Activated CD4-positive, alpha-beta T cell treated with anti-CD3 and anti-CD28 coated beads, Interleukin-2, Interleukin-4, amounts not matched to agents 100 ng/mL and 50 ng/mL, durations not matched to agents 16 hours and 8 hours (primary cell): ENCODE measurements around the gene MED15.

Source experiments
- DNase-seq: peaks from one replicate; pipeline ENCODE4 v3.0.0-alpha.2; 2020; ENCODE audit warnings: low spot score

The MED15 gene

DNA sequence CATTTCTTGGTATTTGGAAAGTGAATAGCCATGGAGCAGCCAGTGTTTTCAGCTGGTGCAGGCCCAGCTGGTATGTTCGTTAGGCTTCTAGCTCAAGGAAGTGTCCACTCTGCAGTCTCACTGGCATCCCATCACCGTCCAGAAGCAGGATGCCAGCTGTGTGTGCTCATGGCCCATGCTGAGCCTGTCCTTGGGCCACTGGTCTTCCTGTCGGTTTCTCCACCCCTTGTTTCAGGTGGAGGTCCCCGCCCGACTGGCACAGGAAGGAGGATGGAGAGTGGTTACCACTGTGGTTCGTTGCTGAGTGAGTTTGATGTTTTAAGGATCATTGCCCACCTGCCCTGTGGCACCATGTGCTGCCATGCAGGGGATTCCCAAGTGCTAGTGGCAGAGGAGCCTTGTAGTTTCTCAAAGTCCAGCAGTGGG is 63.7 kb downstream of the MED15 start:
- no peak for DNase-seq

DNA sequence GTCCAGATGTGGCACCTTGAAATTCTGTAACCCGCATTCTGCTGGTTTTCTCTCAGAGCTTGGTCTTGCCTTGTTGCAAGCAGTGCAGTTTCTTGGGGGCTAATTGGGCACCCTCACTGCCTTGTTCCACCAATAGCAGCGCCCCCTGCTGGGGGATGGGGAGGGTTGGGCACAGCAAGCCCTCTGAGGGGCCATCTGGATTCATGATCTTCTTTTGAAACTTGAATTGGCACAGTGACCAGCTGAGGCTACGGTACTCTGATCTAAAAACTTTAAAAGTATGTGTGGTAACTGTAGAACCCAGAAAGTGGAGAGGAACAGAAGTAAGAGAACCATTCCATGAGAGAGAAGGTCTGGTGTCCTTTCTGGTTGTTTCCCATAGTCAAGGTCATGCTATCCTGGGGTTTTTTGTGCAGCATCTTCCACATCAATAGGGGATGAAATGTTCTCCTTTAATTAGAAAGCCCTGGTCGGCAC is 64.2 kb downstream of the MED15 start:
- peak; percentile 55 for DNase-seq

DNA sequence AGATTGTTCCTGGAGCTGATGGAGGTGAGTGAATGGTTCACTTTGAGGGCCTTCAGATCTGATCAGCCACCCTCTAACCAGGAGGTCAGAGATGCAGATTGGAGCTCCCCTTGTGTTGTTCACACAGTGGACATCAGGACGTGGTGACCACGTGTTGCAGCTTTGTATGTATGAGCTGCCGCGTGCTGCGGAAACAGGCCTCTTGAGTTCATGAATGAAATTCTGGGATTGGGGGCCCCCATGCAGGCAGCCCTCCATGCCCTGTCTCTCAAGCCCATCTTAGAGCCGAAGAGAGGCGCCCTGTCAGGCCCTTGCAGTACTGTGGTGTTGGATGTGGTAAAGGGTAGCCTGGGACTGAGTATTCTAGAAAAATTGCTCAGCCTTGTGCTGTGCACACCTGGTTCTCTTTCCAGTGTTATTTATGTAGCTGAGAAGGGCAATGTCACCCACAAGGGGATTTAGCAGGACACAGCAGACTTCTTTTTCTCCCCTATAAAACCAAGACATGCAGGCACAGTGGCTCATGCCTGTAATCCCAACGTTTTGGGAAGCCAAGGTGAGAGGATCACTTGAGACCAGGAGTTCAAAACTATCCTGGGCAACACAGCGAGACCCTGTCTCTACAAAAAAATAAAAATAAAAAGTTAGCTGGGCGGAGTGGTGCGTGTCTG is 64.9 kb downstream of the MED15 start:
- DNase-seq = no peak

DNA sequence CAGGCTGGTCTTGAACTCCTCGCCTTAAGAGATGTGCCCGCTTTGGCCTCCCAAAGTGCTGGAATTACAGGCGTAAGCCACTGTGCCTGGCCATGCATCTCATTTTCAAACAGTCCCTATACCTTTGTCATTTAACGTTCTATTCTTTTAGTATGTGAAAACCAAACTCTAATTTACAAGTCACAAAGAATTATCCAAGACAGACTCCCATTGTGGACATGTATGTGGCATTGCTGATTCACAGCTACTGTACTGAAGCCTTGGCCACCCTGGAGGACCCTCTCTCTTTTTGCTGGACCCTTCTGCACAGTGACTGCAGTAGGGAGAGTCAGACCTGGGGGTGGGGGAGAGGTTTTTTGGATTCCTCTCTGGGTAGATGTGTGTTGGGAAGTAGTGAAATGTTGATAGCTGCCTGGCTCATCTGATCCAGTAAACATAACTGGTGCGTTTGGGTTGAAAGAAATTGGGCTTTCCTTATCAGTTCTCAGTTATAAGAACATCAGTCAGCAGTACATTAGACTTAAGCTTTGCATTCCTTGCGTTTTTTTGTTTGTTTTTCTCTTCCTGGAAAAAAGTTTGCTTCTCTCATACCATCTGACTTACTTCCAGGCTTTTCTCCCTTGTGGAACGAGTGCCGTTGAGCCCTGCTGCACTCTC is 65.9 kb downstream of the MED15 start:
- DNase-seq = no peak

DNA sequence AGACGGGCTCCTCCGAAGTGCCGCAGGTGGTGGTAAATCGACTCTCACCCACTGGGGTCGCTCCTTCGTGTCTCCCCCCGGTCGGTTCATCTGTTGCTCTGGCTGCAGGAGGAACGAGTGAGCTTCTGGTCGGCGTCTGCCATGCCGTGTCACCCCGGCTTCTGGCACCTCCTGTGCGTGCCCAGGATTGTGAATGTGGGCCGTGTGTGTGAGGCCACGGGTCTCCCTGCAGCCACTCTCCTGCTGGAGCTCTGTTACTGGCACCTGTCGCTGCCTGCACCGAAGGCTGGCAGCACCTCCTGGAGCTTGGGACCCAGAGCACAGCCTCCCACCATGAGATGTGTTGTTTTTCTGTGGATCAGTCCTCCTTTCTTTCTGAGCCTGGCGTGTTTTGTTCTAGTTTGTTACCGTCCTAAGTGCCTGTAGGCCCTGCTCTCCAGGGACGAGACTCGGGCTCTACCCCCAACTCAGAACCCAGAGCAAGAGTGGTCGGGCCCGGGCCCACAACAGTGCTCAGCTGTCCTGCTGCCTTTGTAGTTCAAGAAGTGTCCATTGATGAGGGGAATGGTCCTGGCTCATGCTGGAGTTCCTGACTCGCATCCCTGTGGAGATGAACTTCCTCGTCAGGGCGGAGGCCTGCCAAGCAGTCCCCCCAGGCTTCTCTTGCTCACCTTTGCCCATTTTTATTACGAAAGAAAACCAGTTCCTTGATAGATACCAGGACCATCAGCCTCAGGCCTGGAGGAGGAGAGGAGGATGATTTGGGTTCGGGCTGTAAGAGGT is 66.6 kb downstream of the MED15 start:
- no peak for DNase-seq

DNA sequence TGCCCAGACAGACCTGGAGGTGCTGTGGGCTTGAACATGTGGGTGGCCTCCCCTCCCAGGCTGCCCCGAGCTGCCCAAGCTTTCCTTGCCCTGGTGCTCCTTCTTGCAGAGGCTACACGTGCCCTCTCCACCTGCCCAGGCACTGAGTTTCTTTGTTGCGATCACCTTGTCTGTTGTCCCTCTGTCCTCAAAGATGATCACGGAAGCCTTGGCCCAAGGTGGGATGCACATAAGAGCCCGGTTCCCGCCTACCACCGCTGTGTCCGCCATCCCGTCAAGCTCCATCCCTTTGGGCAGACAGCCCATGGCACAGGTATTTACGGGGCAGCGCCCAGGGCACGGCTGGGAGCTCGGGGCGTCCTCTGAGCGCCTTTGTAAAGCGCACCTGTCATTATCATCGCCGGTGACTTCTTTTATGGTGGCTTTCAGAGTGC is 67.5 kb downstream of the MED15 start:
- DNase-seq = no peak

DNA sequence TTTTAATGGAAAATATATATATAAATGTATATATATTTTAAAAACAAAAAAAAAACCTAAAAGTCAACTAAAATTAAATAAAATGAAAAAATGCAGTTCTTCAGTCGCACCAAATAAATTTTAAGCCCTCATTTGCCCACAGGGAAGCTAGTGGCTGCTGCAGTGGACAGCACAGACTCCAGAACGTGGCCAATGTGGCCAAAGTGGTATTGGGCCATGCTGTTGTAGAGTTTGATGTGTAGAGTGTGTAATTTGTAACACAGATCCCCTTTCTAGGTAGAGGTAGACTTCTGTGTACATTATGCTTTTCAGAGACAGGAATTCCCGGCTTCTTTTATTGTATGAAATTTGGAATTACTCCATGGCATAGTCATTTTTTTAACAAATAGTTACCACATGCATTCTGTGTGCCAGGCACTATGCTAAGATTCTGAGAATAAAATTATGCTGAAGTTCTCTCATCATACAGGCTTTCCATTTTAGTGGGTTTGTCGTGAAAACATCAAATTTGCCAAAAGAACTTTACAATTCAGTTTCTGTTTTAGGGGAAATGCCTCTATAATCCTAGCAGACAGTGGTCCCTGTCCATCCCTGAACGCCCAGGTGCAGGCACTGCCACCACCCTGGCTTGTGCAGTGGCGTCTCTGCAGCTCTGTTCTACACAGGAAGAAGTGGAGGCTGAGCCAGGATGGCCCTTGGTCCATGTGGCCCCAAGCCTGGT is 68.5 kb downstream of the MED15 start:
- DNase-seq = no peak

DNA sequence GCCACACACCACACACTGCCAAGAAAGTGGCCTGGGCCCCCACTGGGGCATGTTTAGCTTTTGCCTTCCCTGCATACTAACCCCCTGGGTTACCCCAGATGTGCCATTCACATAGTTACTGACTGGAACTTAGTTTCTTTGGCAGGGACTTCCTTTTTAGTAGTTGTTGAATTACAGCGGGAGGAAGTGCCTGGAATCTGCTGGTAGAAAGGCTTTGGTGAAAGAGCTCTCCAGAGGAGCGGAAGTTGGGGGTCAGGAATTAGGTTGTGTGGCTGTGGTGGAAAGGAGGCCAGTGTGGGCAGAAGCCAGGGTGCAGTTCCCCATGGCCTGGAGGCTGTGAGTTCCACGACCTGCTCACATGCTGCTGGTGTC is 69.0 kb downstream of the MED15 start:
- no peak for DNase-seq

DNA sequence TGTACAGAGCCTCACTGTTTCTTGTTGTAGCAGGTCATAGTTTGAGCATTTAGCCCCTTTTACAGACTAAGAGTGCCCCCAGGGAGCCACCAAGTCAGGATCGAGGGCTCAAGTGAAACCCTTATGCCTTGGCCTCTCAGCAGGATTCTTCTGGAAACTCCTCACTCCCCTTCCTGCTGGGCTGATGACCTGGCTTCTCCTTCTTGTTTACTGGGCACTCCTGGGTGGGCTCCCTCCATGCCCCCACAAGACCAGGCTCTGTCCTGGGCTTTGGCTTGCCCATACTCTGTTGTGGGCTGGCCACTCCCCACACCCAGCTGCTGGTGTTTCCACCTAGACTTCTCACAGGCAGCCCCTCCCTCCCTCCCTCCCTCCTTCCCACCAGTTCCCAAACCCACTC is 69.6 kb downstream of the MED15 start:
- no peak for DNase-seq

DNA sequence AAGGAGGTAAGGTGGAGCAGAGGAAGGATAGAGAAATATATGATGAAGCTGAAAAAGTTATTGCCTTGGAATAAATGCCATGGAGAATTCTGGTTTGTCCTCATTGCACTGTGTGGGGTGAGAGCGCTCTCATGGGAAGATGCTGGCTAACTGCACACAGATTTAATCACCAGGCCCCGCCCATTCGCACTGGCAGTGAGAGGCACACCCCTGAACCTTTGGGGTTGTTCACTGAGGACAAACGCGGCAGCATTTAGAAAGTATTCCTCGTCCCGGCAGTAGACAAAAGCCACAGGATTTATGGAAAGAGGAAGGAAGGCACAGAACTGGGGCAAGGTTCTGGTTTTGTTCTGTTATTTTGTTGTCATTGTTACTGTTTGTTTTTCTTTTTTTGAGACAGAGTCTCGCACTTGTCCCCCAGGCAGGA is 70.2 kb downstream of the MED15 start:
- no peak for DNase-seq

DNA sequence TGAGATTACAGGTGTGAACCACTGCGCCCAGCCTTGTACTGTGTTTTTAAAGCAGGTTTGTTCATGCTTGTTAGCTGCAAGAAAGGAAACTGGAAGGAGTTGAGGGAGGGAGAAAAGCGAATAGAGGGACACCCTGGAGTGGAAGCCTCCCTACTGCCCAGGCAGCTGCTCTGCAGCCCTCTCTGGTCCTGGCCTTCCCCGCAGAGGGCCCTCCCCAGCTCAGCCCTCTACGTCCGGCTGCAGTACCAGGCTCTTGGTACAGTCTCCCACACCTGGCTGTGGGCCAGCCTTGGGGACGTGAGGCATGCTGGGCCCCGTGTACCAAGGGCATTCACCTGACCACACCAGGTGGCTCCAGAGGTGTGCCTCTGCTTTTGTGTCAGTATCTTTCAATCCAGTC is 70.8 kb downstream of the MED15 start:
- no peak for DNase-seq

DNA sequence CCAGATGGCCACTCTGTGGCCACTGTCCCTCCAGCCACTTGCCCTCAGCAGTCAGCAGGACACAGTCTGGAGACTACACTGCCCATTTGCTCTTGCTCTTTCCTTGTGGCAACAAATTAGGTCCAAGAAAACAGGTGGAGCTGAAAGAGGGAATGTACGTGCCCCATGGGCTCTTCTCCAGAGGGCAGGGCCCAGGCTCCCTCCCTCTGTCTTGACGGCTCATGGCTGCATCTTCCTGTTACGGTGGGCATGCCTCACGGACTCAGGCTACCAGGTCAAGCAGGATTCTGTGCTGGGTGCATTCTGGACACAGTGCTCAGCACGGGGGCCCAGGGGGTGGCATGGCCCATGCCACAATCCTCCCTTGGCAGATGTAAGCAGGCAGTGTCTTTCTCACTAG is 71.3 kb downstream of the MED15 start:
- no peak for DNase-seq

DNA sequence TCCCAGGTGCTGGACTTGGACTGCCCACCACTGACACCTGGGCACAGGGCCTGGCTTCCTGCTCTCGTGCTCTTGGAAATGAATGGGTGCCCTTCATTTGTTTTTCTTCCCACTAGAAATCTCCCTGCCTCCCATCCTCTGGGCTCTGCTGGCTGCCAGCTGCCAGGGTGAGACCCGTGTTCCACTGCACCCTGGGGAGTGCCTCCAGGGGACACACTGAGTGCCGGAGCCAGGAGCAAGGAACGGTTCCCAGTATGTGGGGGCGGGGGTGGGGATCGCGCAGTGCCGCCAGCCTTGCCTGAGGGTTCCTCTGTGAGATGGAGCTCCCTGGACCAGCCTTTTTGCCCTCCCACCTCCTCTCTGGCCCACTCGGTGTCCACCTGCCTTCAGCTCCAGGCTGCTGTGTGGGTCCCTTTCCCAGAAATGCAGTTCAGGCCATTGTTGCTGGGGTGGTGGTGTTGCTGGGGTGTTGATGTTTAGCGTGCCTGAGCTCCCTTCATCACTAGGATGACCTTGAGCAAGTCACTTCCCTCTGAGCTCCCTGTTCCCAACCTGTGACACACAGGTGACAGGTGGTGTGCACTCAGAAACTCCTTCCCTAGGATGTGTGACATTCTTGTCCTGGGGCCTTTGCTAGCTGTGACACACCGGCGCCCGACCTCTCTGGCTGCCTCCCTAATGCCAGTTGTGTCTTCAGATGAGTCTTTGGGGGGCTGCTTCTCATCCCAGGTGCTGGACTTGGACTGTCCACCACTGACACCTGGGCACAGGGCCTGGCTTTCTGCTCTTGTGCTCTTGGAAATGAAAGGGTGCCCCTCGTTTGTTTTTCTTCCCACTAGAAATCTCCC is 72.1 kb downstream of the MED15 start:
- no peak for DNase-seq

DNA sequence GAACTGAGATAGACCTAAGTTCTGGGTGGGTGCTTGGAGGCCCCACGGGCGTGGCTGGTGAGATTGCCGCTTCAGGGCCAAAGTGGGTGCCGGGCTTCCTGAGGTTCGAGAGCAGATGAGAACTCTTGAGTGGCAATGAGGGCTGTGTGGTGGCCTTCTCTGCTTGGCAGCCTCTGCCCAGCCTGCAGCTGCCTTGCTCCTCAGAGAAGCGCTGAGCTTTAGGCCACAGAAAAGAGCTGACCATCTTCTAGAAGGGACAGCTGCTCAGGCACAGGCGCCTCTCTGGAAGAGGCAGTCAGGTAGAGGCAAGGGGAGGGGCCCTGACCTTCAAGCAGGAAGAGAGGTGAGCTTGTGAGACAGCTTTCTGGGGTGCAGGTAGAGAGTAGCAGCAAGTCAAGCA is 72.8 kb downstream of the MED15 start:
- DNase-seq = no peak

DNA sequence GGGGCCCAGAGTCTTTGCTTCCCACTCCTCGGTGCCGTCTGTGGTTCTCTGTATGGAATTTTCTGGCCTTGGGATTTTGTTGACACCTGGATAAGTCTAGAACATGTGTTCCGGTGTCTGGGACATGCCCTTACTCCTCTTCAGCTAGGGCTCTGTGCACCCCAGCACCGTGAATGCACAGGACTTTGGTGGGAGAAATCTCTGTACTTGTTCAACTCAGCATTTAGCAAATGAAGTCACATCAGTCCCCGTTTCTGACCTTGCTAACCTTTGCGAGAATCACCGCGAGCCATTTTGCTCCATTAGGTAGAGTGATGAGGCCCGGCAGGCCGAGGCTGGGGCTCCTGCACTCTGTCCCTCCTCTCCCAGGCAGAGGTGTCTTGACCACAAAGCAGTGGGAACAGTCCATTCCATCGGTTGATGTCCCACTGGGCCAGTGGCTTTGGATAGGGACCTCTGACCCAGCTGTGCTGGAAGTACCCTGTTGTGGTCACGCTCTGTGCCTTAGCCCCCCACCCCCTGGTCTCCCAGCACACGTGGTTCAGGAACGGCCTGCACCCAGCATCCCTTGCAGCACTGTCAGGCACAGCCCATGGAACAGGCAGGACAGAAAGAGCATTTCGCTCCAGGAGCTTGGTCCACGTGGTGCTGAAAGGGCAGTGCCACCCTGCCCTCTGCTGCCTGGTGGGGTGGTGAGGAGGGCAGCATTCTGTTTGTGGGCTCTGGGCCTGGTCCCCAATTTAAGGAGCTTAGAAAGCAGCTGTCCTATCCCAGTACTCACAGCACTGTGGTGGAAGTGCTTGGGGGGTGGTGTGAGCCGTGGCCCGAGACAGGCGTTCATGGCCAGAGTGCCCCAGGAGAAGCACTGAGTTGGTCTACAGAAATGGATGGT is 73.4 kb downstream of the MED15 start:
- DNase-seq = no peak

DNA sequence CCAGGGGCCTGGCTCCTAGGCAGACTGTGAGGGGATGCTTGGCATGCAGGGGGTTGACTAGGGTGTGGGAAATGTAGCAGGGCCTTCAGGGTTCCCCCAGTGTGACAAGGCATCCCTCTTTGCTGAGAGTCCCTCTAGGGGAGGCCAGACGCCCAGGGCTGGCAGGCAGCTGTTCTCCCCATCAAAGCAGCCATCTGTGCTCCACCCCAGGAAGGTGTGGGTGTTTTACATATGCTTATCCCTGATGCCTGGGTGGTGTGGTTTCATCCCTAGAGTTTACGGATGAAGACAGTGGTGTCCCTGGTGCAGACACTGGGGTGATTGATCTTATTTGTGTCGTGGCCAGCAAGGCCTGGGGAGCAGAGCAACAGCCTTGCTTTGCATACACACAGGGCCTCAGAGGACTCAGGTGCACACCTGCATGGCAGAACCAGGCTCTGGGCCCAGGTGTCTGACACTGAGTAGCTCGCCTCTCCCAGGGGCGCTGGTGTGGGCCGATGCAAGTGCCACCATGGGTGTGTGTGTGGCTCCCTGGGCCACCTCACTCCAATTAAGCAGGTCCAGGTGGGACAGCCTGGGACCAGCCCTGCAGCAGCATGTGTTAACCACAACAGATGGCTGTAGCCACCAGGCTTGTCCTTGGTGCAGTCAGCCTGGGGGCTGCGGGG is 74.2 kb downstream of the MED15 start:
- no peak for DNase-seq

DNA sequence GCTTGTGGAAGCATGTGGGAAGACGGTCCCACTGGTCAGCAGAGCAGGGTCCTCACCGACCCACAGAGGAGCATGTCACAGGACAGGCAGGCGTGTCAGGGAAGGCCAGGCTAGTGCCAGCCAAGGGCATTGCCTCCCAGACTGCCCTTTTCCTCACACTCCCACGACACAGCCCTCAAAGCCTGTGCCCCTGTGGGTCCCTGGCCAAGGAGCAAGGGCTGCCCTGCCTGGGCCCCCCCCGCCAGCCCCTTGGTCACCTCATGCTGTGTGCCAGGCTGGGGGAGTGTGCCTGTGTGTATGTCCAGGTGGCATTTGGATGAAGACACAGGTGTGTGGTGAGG is 74.7 kb downstream of the MED15 start:
- DNase-seq = no peak

DNA sequence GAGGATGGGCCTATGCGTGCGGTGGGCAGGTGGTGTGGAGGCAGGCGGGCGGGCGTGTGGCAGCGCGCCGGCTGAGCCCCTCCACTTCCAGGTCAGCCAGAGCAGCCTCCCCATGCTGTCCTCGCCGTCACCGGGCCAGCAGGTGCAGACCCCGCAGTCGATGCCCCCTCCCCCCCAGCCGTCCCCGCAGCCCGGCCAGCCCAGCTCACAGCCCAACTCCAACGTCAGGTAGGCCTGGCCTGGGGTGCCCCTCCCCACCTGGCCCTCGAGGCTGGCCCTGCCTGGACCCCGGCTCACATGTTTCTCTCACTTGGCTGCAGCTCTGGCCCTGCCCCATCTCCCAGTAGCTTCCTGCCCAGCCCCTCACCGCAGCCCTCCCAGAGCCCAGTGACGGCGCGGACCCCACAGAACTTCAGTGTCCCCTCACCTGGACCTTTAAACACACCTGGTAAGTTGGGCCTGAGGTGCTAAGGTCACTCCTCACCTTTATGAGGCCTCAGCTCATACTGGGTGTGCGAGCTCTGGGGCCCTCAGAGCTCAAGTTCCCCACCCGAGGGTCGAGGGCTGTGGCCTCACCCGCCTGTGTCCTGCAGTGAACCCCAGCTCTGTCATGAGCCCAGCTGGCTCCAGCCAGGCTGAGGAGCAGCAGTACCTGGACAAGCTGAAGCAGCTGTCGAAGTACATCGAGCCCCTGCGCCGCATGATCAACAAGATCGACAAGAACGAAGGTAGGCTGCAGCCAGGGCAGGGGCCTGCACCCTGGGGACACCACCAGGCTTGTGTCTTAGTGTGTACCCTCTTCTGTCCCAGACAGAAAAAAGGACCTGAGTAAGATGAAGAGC is 75.3 kb downstream of the MED15 start:
- DNase-seq = no peak

DNA sequence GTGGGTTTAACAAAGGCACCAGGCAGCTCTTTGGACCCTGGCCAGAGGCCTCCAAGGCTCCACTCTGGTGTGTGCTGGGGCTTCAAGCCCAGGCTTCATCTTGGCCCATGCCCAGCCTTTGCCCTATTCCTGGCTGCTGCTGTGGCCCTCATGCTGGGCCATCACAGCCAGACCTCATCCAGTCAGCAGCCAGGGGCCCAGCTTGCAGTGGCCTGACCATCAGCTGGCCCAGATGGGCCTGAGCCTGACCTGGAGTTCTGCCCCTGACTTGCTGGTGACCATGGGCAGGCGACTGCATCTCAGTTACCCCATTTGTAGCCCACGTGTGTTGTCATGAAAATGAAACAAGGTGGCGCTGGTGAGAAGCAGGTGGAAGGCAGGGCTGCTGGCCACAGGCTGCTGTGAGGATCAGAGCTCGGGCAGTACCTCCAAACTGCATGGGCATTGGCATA is 76.1 kb downstream of the MED15 start:
- no peak for DNase-seq
